SK-N-SH treated with all-trans-retinoic acid at 6 μM for 48 hours (cell line): ENCODE results near the gene NEAT1.

Source experiments
- ATAC-seq: fragments of 200-7000 bp; cut with Tn5 transposase; 3 replicates; pipeline ENCODE4 v1.9.1; 2020; ENCODE audit warnings: mild to moderate bottlenecking, moderate library complexity
- ARNTL ChIP-seq: fragments of 450-650 bp; formaldehyde crosslinking; IDR thresholded peaks from 2 replicates; pipeline ENCODE4 v1.5.0; 2020; ENCODE audit warnings: low read depth, mild to moderate bottlenecking, moderate library complexity, borderline replicate concordance
- BACH2 ChIP-seq: fragments of 250-450 bp; sonication (Bioruptor Pico); IDR thresholded peaks from 2 replicates; pipeline ENCODE4 v1.9.0; 2021; ENCODE audit warnings: mild to moderate bottlenecking, borderline replicate concordance
- CSDC2 ChIP-seq: fragments of 250-450 bp; sonication (Bioruptor Pico); IDR thresholded peaks from 2 replicates; pipeline ENCODE4 v1.5.0; 2020; ENCODE audit warnings: mild to moderate bottlenecking, moderate library complexity
- CSRNP3 ChIP-seq: fragments of 250-450 bp; sonication (Bioruptor Pico); IDR thresholded peaks from 2 replicates; pipeline ENCODE4 v1.5.1; 2021; ENCODE audit warnings: mild to moderate bottlenecking, moderate library complexity
- ESRRG ChIP-seq: fragments of 250-450 bp; sonication (Bioruptor Pico); IDR thresholded peaks from 2 replicates; pipeline ENCODE4 v1.6.1; 2021; ENCODE audit warnings: mild to moderate bottlenecking
- GLIS3 ChIP-seq: fragments of 250-450 bp; sonication (Bioruptor Pico); IDR thresholded peaks from 2 replicates; pipeline ENCODE4 v1.5.0; 2020; ENCODE audit warnings: mild to moderate bottlenecking, moderate library complexity
- ISL1 ChIP-seq: fragments of 250-450 bp; sonication (Bioruptor Pico); IDR thresholded peaks from 2 replicates; pipeline ENCODE4 v2.1.2; 2022; ENCODE audit warnings: mild to moderate bottlenecking, moderate library complexity
- OSR1 ChIP-seq: fragments of 250-450 bp; sonication (Bioruptor Pico); IDR thresholded peaks from 2 replicates; pipeline ENCODE4 v1.8.0; 2022; ENCODE audit warnings: moderate library complexity, mild to moderate bottlenecking, inconsistent platforms
- PPARA ChIP-seq: fragments of 250-450 bp; sonication (Bioruptor Pico); IDR thresholded peaks from 2 replicates; pipeline ENCODE4 v1.5.0; 2020; ENCODE audit warnings: mild to moderate bottlenecking, borderline replicate concordance
- RARB ChIP-seq: fragments of 250-450 bp; sonication (Bioruptor Pico); IDR thresholded peaks from 2 replicates; pipeline ENCODE4 v1.8.0; 2021; ENCODE audit warnings: mild to moderate bottlenecking, moderate library complexity
- SNAI2 ChIP-seq: fragments of 250-450 bp; sonication (Bioruptor Pico); IDR thresholded peaks from 2 replicates; pipeline ENCODE4 v1.5.0; 2020; ENCODE audit warnings: mild to moderate bottlenecking, moderate library complexity
- TCF4 ChIP-seq: fragments of 250-450 bp; sonication (Bioruptor Pico); IDR thresholded peaks from 2 replicates; pipeline ENCODE4 v1.8.0; 2021; ENCODE audit warnings: mild to moderate bottlenecking, moderate library complexity, borderline replicate concordance
- TOX ChIP-seq: fragments of 250-450 bp; sonication (Bioruptor Pico); IDR thresholded peaks from 2 replicates; pipeline ENCODE4 v1.8.0; 2021; ENCODE audit warnings: mild to moderate bottlenecking, moderate library complexity, borderline replicate concordance
- ZC3H10 ChIP-seq: fragments of 250-450 bp; sonication (Bioruptor Pico); IDR thresholded peaks from 2 replicates; pipeline ENCODE4 v1.5.1; 2021; ENCODE audit warnings: mild to moderate bottlenecking, moderate library complexity
- ZFP3 ChIP-seq: fragments of 250-450 bp; sonication (Bioruptor Pico); IDR thresholded peaks from 2 replicates; pipeline ENCODE4 v1.5.0; 2020; ENCODE audit warnings: mild to moderate bottlenecking, moderate library complexity
- ZFP30 ChIP-seq: fragments of 450-650 bp; formaldehyde crosslinking; IDR thresholded peaks from 2 replicates; pipeline ENCODE4 v1.5.0; 2022; ENCODE audit warnings: mild to moderate bottlenecking, moderate library complexity
- ZNF565 ChIP-seq: fragments of 450-650 bp; formaldehyde crosslinking; conservative IDR thresholded peaks from 2 replicates; pipeline ENCODE4 v1.5.0; 2020; ENCODE audit warnings: low read depth, mild to moderate bottlenecking, moderate library complexity
- ZNF70 ChIP-seq: fragments of 450-650 bp; formaldehyde crosslinking; IDR thresholded peaks from 2 replicates; pipeline ENCODE4 v1.5.0; 2020; ENCODE audit warnings: mild to moderate bottlenecking, moderate library complexity
- ZNF8 ChIP-seq: fragments of 450-650 bp; formaldehyde crosslinking; IDR thresholded peaks from 2 replicates; pipeline ENCODE4 v1.5.0; 2020; ENCODE audit warnings: mild to moderate bottlenecking, moderate library complexity
- TF ChIP-seq, protein P1 (sequence below): fragments of 250-450 bp; sonication (Bioruptor Pico); IDR thresholded peaks from 2 replicates; pipeline ENCODE4 v1.5.0; 2020; ENCODE audit warnings: mild to moderate bottlenecking, moderate library complexity
- TF ChIP-seq, protein P2 (sequence below): fragments of 250-450 bp; sonication (Bioruptor Pico); IDR thresholded peaks from 2 replicates; pipeline ENCODE4 v1.8.0; 2020; ENCODE audit warnings: mild to moderate bottlenecking, moderate library complexity, borderline replicate concordance
- TF ChIP-seq, protein P3 (sequence below): fragments of 250-450 bp; sonication (Bioruptor Pico); IDR thresholded peaks from 2 replicates; pipeline ENCODE4 v1.8.0; 2021; ENCODE audit warnings: low read depth, mild to moderate bottlenecking, moderate library complexity, borderline replicate concordance
- TF ChIP-seq, protein P4 (sequence below): fragments of 250-450 bp; sonication (Bioruptor Pico); IDR thresholded peaks from 2 replicates; pipeline ENCODE4 v1.5.1; 2020; ENCODE audit warnings: low read depth, mild to moderate bottlenecking, moderate library complexity

NEAT1 gene

DNA sequence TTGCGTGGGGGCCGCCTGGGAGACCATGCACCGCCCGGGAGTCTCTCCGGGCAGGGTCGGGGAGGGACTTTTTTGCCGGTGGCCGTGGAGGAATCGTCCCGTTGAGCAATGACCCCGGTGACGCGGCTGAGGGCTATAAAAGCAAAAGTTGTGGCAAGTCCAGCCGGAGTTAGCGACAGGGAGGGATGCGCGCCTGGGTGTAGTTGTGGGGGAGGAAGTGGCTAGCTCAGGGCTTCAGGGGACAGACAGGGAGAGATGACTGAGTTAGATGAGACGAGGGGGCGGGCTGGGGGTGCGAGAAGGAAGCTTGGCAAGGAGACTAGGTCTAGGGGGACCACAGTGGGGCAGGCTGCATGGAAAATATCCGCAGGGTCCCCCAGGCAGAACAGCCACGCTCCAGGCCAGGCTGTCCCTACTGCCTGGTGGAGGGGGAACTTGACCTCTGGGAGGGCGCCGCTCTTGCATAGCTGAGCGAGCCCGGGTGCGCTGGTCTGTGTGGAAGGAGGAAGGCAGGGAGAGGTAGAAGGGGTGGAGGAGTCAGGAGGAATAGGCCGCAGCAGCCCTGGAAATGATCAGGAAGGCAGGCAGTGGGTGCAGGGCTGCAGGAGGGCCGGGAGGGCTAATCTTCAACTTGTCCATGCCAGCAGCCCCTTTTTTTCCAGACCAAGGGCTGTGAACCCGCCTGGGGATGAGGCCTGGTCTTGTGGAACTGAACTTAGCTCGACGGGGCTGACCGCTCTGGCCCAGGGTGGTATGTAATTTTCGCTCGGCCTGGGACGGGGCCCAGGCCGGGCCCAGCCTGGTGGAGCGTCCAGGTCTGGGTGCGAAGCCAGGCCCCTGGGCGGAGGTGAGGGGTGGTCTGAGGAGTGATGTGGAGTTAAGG is at the start of gene NEAT1:
Gene NEAT1, plus strand, starts transcription at position 166 of the 883 bp plus-strand sequence.
- TF ChIP-seq, protein P1, sequence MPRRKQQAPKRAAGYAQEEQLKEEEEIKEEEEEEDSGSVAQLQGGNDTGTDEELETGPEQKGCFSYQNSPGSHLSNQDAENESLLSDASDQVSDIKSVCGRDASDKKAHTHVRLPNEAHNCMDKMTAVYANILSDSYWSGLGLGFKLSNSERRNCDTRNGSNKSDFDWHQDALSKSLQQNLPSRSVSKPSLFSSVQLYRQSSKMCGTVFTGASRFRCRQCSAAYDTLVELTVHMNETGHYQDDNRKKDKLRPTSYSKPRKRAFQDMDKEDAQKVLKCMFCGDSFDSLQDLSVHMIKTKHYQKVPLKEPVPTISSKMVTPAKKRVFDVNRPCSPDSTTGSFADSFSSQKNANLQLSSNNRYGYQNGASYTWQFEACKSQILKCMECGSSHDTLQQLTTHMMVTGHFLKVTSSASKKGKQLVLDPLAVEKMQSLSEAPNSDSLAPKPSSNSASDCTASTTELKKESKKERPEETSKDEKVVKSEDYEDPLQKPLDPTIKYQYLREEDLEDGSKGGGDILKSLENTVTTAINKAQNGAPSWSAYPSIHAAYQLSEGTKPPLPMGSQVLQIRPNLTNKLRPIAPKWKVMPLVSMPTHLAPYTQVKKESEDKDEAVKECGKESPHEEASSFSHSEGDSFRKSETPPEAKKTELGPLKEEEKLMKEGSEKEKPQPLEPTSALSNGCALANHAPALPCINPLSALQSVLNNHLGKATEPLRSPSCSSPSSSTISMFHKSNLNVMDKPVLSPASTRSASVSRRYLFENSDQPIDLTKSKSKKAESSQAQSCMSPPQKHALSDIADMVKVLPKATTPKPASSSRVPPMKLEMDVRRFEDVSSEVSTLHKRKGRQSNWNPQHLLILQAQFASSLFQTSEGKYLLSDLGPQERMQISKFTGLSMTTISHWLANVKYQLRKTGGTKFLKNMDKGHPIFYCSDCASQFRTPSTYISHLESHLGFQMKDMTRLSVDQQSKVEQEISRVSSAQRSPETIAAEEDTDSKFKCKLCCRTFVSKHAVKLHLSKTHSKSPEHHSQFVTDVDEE = peak; percentile 96
- TF ChIP-seq ZFP3 = peak; percentile 94
- TF ChIP-seq ARNTL = peak; percentile 99
- TF ChIP-seq TCF4 (CRISPR knock-in tag) = peak; percentile 99
- TF ChIP-seq, protein P2, sequence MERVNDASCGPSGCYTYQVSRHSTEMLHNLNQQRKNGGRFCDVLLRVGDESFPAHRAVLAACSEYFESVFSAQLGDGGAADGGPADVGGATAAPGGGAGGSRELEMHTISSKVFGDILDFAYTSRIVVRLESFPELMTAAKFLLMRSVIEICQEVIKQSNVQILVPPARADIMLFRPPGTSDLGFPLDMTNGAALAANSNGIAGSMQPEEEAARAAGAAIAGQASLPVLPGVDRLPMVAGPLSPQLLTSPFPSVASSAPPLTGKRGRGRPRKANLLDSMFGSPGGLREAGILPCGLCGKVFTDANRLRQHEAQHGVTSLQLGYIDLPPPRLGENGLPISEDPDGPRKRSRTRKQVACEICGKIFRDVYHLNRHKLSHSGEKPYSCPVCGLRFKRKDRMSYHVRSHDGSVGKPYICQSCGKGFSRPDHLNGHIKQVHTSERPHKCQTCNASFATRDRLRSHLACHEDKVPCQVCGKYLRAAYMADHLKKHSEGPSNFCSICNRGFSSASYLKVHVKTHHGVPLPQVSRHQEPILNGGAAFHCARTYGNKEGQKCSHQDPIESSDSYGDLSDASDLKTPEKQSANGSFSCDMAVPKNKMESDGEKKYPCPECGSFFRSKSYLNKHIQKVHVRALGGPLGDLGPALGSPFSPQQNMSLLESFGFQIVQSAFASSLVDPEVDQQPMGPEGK (CRISPR knock-in tag) = peak; percentile 100
- TF ChIP-seq, protein P3, sequence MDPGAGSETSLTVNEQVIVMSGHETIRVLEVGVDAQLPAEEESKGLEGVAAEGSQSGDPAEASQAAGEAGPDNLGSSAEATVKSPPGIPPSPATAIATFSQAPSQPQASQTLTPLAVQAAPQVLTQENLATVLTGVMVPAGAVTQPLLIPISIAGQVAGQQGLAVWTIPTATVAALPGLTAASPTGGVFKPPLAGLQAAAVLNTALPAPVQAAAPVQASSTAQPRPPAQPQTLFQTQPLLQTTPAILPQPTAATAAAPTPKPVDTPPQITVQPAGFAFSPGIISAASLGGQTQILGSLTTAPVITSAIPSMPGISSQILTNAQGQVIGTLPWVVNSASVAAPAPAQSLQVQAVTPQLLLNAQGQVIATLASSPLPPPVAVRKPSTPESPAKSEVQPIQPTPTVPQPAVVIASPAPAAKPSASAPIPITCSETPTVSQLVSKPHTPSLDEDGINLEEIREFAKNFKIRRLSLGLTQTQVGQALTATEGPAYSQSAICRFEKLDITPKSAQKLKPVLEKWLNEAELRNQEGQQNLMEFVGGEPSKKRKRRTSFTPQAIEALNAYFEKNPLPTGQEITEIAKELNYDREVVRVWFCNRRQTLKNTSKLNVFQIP (CRISPR knock-in tag) = peak; percentile 100
- peak; percentile 100 for TF ChIP-seq CSDC2
- TF ChIP-seq BACH2 = no peak
- TF ChIP-seq ZNF565 = peak; percentile 100
- peak; percentile 97 for TF ChIP-seq ZNF70 (CRISPR knock-in tag)
- TF ChIP-seq GLIS3 = peak; percentile 100
- TF ChIP-seq OSR1 (CRISPR knock-in tag) = 0 out of 2 replicates have a peak, but pooled peaks have one; percentile 20
- peak; percentile 99 for TF ChIP-seq PPARA (CRISPR knock-in tag)
- TF ChIP-seq ZNF8 = peak; percentile 99
- peak; percentile 32; the same call in 1 of the 2 replicates for TF ChIP-seq ISL1 (CRISPR knock-in tag)
- peak; percentile 100 for TF ChIP-seq RARB (CRISPR knock-in tag)
- peak; percentile 98 for TF ChIP-seq ZFP30 (CRISPR knock-in tag)
- TF ChIP-seq TOX (CRISPR knock-in tag) = peak; percentile 100
- TF ChIP-seq CSRNP3 (CRISPR knock-in tag) = peak; percentile 100
- TF ChIP-seq SNAI2 (CRISPR knock-in tag) = peak; percentile 100
- TF ChIP-seq, protein P4, sequence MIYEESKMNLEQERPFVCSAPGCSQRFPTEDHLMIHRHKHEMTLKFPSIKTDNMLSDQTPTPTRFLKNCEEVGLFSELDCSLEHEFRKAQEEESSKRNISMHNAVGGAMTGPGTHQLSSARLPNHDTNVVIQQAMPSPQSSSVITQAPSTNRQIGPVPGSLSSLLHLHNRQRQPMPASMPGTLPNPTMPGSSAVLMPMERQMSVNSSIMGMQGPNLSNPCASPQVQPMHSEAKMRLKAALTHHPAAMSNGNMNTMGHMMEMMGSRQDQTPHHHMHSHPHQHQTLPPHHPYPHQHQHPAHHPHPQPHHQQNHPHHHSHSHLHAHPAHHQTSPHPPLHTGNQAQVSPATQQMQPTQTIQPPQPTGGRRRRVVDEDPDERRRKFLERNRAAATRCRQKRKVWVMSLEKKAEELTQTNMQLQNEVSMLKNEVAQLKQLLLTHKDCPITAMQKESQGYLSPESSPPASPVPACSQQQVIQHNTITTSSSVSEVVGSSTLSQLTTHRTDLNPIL (CRISPR knock-in tag) = peak; percentile 100
- peak; percentile 100 for TF ChIP-seq ZC3H10 (CRISPR knock-in tag)
- TF ChIP-seq ESRRG (CRISPR knock-in tag) = peak; percentile 100
- peak; percentile 34 for ATAC-seq
